Measurements from ENCODE around the gene HIPK2. TPM values are rescaled to one million over a fixed set of nuclear protein-coding genes. Genes with fewer than 3 reads are reported as not detected.

Gene HIPK2
- total RNA-seq, 1 donor from 2014 or later: 75.8 TPM

DNA sequence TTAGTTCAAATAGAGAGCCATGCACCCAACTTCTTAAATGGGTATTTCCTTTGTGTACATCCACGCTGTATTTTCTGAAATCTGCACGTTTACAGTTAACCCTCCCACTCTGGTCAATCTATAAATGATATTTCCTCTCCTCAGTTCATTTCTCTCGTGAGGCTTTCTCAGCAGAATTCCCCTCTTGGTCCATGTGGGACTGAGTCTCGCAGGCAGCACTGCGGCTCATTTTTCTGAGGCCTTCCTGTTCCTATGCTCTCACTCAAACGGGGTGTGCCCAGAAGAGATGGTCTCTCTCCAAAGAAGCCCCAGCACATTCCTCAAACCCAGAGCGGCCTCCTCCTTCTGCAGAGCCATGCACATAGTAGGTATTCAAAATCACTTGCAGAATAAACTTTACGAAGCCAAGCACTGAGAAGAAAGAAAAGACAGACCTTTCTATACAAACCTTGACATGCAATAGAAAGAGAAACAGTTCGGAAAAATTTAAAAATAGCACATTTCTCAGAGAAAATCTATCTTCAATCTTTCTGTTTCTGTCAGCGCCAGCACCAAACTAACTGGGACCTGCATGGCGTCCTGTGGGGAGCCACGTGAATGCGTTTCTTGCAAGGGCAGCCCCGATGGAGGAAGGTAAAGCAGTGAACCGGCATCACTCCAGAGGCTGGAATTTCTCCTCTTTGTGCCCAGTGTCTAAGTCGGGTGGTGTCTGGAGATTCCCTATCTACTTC lies 77.1 kb downstream of the HIPK2 start:
- Mint-ChIP-seq H3K9me3 (no peaks in the 10 kb centered on the region), H3K36me3 (peaks cover 6% of the 10 kb centered on the region), H3K27ac (no peak overlapping the region), H3K4me1 (no peaks in the 10 kb centered on the region), H3K4me3 (no peak overlapping the region), H3K27me3 (ENCODE audit: low read depth) (no peaks in the 10 kb centered on the region)
- DNase-seq (ENCODE audit: low spot score in 2 of 2, unreplicated experiment in 2 of 2): no peak
- TF ChIP-seq, protein P1, sequence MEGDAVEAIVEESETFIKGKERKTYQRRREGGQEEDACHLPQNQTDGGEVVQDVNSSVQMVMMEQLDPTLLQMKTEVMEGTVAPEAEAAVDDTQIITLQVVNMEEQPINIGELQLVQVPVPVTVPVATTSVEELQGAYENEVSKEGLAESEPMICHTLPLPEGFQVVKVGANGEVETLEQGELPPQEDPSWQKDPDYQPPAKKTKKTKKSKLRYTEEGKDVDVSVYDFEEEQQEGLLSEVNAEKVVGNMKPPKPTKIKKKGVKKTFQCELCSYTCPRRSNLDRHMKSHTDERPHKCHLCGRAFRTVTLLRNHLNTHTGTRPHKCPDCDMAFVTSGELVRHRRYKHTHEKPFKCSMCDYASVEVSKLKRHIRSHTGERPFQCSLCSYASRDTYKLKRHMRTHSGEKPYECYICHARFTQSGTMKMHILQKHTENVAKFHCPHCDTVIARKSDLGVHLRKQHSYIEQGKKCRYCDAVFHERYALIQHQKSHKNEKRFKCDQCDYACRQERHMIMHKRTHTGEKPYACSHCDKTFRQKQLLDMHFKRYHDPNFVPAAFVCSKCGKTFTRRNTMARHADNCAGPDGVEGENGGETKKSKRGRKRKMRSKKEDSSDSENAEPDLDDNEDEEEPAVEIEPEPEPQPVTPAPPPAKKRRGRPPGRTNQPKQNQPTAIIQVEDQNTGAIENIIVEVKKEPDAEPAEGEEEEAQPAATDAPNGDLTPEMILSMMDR (IDR thresholded peaks at IDR 0.05; ENCODE audit: unreplicated experiment): no peak

DNA sequence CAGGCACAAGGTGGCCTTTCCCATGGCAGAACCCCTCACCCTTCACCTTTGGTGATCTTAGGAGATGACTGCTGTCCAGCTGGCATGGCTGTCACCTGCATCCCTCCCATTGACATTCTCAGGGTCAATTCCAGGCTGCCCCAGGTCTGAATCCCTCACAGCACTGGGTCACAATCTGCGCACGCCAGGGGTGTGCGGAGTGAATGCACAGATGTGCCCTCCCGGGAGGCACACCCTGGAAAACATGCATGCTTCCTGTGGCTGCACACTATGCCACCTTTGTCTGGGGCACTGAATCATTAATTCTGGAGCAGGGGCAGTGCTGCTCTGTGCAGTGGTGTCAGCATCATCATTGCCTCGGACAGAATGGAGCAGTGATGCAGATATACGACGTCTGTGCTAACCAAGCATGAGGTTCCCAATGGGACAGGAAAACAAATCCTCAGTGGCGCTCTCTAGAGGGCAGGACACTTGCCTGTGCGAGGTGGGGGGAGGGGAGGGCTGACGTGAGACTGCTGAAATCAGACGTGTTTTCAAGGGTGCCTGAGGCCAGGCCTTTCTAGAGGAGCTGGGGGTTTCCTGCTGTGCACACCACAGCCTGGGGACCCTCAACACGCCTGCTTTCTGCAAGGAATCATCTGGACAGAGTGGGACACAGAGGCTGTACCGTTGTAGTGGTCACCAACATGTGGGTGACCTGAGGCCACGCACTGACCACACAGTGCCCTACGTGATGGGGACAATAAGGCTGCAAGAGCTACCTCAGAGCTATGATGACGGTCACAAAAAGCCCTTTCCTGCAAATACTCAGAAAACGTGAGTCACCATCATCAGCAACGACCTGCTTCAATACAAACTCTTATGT lies 77.9 kb downstream of the HIPK2 start:
- Mint-ChIP-seq H3K4me3 (no peak overlapping the region), H3K36me3 (peaks cover 6% of the 10 kb centered on the region), H3K27me3 (ENCODE audit: low read depth) (no peaks in the 10 kb centered on the region), H3K27ac (no peak overlapping the region), H3K9me3 (no peaks in the 10 kb centered on the region), H3K4me1 (no peaks in the 10 kb centered on the region)
- DNase-seq (ENCODE audit: low spot score in 2 of 2, unreplicated experiment in 2 of 2): no peak
- TF ChIP-seq, protein P1 (IDR thresholded peaks at IDR 0.05; ENCODE audit: unreplicated experiment): no peak

DNA sequence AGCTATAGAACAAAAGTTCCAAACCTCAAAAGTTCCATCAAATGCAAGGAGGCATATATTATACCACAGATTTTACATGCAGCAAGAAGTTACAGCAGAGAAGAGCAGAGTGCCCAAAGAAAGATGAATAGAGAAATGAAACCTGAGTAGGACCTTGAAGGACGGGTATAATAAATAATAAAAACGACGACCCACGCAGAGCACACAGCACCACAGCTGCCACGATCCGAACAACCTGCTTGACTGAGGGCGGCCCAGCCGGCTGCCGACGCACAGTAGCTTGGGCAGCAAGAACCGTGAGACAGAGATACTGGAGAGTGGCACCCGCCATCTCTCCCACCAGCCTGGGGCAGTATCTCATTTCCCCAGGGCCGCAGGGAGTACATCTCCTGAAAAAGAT lies 79.0 kb downstream of the HIPK2 start:
- H3K27ac Mint-ChIP-seq: no peak overlapping the region
- H3K27me3 Mint-ChIP-seq (ENCODE audit: low read depth): no peaks in the 10 kb centered on the region
- no peak overlapping the region for H3K4me3 Mint-ChIP-seq
- no peak for DNase-seq (ENCODE audit: low spot score in 2 of 2, unreplicated experiment in 2 of 2)
- TF ChIP-seq, protein P1 (IDR thresholded peaks at IDR 0.05; ENCODE audit: unreplicated experiment): no peak
- H3K4me1 Mint-ChIP-seq: peaks cover 3% of the 10 kb centered on the region
- H3K9me3 Mint-ChIP-seq: no peaks in the 10 kb centered on the region
- peaks cover 6% of the 10 kb centered on the region for H3K36me3 Mint-ChIP-seq

DNA sequence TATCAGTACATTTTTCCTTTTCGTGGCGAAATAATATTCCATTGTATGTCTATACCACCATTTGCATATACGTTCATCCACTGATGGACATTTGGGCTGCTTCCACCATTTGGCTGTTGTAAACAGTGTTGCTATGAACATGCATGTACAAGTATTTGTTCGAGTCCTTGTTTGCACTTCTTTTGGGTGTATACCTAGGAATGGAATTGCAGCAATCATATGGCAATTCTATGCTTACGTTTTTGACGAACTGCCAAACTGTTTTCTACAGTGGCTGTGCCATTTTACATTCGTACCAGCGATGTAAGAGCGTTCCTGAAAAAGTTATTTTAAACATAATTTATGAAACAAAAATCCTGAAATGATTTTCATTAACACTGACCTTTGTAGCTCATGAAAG lies 79.5 kb downstream of the HIPK2 start:
- H3K27me3 Mint-ChIP-seq (ENCODE audit: low read depth): no peaks in the 10 kb centered on the region
- no peak overlapping the region for H3K27ac Mint-ChIP-seq

DNA sequence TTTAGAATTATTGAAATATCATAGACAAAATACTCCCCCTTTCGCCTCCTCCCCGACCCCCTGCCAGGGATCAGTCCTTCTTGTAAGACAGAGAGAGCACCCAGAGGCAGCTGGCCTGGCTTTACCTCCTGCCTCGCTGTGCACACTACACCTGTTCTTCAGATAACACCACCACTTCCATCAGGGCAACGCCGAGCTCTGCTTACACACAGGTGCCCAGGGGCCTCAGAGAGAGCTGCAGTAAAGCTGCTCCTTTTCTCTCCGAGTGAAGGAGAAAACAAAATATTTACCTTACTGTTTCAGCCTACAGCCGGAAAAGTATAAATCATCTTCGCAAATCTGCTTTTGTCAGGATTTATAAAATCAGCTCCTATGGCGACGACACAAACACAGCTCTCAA lies 80.7 kb downstream of the HIPK2 start:
- peak overlapping the region; percentile 63 for H3K27ac Mint-ChIP-seq

More for the DNA sequence above, 79.5 kb downstream of the HIPK2 start:
- peaks cover 6% of the 10 kb centered on the region for H3K4me1 Mint-ChIP-seq
- no peak overlapping the region for H3K4me3 Mint-ChIP-seq
- no peak for DNase-seq (ENCODE audit: low spot score in 2 of 2, unreplicated experiment in 2 of 2)
- TF ChIP-seq, protein P1 (IDR thresholded peaks at IDR 0.05; ENCODE audit: unreplicated experiment): no peak
- H3K36me3 Mint-ChIP-seq: peaks cover 6% of the 10 kb centered on the region
- no peaks in the 10 kb centered on the region for H3K9me3 Mint-ChIP-seq

More for the DNA sequence above, 80.7 kb downstream of the HIPK2 start:
- peaks cover 6% of the 10 kb centered on the region for H3K4me1 Mint-ChIP-seq
- no peaks in the 10 kb centered on the region for H3K27me3 Mint-ChIP-seq (ENCODE audit: low read depth)
- H3K9me3 Mint-ChIP-seq: no peaks in the 10 kb centered on the region
- H3K4me3 Mint-ChIP-seq: no peak overlapping the region
- TF ChIP-seq, protein P1 (IDR thresholded peaks at IDR 0.05; ENCODE audit: unreplicated experiment): no peak
- DNase-seq (ENCODE audit: low spot score in 2 of 2, unreplicated experiment in 2 of 2): no peak
- H3K36me3 Mint-ChIP-seq: peaks cover 6% of the 10 kb centered on the region

Measured in mesothelial cell of epicardium (in vitro differentiated cells).